ENCODE data around the gene SLC50A1. TPM values are rescaled to one million over a fixed set of nuclear protein-coding genes. Genes with fewer than 3 reads are reported as not detected.
"Not testable (repeated sequence)": the region's sequence is repeated elsewhere in the genome, so short reads cannot be mapped to it uniquely, and the experiment has no call there.

Gene SLC50A1
- total RNA-seq, 1 experiment from 2014 or later = 67.4 TPM

DNA sequence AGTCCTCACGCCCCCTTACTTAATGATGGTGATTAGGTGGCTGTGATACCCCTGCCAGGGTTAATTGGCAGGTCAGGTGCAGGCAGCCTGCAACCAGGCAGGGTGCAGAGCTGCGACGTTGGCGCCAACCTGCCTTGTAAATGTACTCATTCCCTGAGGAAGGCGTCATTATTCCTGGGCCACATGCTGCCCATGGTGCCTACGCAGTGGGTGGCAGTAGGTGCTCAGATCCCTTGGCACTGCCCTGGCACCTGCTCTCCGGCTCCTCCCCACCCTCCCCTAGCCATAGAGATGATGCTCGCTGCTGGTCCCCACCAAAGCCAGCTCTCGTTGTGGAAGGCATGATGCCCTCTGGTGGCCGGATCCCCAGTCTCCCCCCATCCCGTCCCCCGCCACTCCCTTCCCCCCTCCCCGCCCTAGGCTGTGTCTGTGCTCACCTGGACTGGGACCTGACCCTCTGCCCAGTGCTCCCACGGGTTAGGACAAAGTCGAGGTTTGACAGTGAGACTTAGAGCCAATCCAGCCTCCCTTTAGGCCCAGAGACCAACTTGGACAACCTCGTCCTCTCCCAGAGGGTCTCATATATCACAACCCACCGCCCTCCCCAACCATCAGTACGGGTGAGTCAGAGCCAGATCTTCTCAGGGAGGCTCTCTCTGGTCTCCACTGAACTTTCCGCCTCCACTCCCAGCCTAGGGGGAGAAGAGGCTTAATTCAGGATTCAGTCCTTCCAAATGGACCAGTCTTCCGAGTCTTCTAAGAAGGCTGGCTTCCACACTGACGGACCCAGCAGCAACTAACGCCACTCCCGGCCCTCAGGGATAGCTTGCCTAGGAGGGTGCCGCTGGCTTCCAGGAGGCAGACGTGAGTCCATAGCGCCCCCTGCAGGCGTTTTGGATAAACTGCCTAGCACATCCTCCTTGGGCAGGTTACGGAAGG, 31.8 kb downstream of the SLC50A1 start:
- Histone ChIP-seq H3K9me3 (ENCODE audit: control insufficient read depth, insufficient read depth, low read depth, low read length) (no peaks in the 10 kb centered on the region), H3K4me1 (ENCODE audit: control insufficient read depth, insufficient read depth, low read length) (peaks cover 14% of the 10 kb centered on the region), H3K27ac (ENCODE audit: low read length) (peak overlapping the region; percentile 35; the same call in 1 of the 2 replicates), H3K27me3 (ENCODE audit: control insufficient read depth, insufficient read depth, low read length) (no peaks in the 10 kb centered on the region), H3K4me3 (ENCODE audit: low read depth in 2 of 2, low read length in 2 of 2) (peak overlapping the region; percentile 6 to 39; a peak in 3 of 4 replicates), H3K36me3 (ENCODE audit: control insufficient read depth, insufficient read depth, low read length) (no peaks in the 10 kb centered on the region; the same call in 1 of the 2 replicates)
- ATAC-seq = peak; percentile 86
- CTCF ChIA-PET = interaction anchor here (0.6 to 3.3 kb wide), 10 partner anchors 10 to 82 kb away, joined by 3 to 27 read pairs (median 5); no protein-coding TSS in a partner anchor
- no TSS peak for BruUV-seq (replicated peaks)
- in situ Hi-C loops (cut with HindIII; ENCODE audit: low pct_unique_long_range_greater_than_20kb, low sequenced_read_pairs) (no loop called here), intact Hi-C loops (cut with micrococcal nuclease; ENCODE audit: unreplicated experiment) (loop anchor here (2.0 kb wide), 1 partner anchor 75 kb away; no protein-coding TSS in a partner anchor)
- POLR2A ChIA-PET = interaction anchor here (0.7 to 1.2 kb wide), 2 partner anchors 28 to 36 kb away, joined by 3 read pairs; no protein-coding TSS in a partner anchor
- DNase-seq (ENCODE audit: low read depth, low spot score) = peak; percentile 64
- no peak for TF ChIP-seq SIN3A (IDR thresholded peaks at IDR 0.05; ENCODE audit: borderline replicate concordance, insufficient read depth, low read depth, low read length)
- TF ChIP-seq TCF7L2 (IDR thresholded peaks at IDR 0.05; ENCODE audit: low read depth, low read length) = no peak
- TF ChIP-seq POLR2AphosphoS5 (IDR thresholded peaks at IDR 0.05; ENCODE audit: low read depth, low read length) = peak; percentile 42; the same call in 1 of the 2 replicates
- TF ChIP-seq, protein P1, sequence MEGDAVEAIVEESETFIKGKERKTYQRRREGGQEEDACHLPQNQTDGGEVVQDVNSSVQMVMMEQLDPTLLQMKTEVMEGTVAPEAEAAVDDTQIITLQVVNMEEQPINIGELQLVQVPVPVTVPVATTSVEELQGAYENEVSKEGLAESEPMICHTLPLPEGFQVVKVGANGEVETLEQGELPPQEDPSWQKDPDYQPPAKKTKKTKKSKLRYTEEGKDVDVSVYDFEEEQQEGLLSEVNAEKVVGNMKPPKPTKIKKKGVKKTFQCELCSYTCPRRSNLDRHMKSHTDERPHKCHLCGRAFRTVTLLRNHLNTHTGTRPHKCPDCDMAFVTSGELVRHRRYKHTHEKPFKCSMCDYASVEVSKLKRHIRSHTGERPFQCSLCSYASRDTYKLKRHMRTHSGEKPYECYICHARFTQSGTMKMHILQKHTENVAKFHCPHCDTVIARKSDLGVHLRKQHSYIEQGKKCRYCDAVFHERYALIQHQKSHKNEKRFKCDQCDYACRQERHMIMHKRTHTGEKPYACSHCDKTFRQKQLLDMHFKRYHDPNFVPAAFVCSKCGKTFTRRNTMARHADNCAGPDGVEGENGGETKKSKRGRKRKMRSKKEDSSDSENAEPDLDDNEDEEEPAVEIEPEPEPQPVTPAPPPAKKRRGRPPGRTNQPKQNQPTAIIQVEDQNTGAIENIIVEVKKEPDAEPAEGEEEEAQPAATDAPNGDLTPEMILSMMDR (IDR thresholded peaks at IDR 0.05) = peak; percentile 93
- TF ChIP-seq, protein P2, sequence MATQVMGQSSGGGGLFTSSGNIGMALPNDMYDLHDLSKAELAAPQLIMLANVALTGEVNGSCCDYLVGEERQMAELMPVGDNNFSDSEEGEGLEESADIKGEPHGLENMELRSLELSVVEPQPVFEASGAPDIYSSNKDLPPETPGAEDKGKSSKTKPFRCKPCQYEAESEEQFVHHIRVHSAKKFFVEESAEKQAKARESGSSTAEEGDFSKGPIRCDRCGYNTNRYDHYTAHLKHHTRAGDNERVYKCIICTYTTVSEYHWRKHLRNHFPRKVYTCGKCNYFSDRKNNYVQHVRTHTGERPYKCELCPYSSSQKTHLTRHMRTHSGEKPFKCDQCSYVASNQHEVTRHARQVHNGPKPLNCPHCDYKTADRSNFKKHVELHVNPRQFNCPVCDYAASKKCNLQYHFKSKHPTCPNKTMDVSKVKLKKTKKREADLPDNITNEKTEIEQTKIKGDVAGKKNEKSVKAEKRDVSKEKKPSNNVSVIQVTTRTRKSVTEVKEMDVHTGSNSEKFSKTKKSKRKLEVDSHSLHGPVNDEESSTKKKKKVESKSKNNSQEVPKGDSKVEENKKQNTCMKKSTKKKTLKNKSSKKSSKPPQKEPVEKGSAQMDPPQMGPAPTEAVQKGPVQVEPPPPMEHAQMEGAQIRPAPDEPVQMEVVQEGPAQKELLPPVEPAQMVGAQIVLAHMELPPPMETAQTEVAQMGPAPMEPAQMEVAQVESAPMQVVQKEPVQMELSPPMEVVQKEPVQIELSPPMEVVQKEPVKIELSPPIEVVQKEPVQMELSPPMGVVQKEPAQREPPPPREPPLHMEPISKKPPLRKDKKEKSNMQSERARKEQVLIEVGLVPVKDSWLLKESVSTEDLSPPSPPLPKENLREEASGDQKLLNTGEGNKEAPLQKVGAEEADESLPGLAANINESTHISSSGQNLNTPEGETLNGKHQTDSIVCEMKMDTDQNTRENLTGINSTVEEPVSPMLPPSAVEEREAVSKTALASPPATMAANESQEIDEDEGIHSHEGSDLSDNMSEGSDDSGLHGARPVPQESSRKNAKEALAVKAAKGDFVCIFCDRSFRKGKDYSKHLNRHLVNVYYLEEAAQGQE (IDR thresholded peaks at IDR 0.05; ENCODE audit: insufficient read depth in 1 of 2, low read depth in 2 of 2, low read length in 1 of 2) = no peak

DNA sequence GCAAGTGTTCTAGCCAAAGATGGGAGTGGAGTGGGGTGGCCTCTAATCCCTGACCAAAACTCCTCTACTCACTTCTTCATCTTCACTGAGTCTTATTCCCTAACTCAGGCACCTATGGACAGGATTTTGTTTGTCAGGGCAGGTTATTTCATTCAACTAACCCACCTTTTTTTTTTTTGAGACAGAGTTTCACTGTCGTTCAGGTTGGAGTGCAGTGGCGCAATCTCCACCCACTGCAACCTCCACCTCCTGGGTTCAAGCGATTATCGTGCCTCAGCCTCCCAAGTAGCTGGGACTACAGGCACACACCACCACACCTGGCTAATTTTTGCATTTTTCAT, 32.4 kb downstream of the SLC50A1 start:
- H3K4me3 ChIP-seq (ENCODE audit: low read depth in 2 of 2, low read length in 2 of 2); in situ Hi-C loops (cut with HindIII; ENCODE audit: low pct_unique_long_range_greater_than_20kb, low sequenced_read_pairs): not testable (repeated sequence)
- POLR2A ChIA-PET = interaction anchor here (0.7 to 1.2 kb wide), 2 partner anchors 37 to 62 kb away, joined by 3 to 6 read pairs; no protein-coding TSS in a partner anchor

More for the DNA sequence above, 32.4 kb downstream of the SLC50A1 start:
- H3K4me1 ChIP-seq (ENCODE audit: control insufficient read depth, insufficient read depth, low read length) = peaks cover 14% of the 10 kb centered on the region
- H3K36me3 ChIP-seq (ENCODE audit: control insufficient read depth, insufficient read depth, low read length); H3K9me3 ChIP-seq (ENCODE audit: control insufficient read depth, insufficient read depth, low read depth, low read length); BruUV-seq (replicated peaks); ATAC-seq; DNase-seq (ENCODE audit: low read depth, low spot score); H3K27ac ChIP-seq (ENCODE audit: low read length); H3K27me3 ChIP-seq (ENCODE audit: control insufficient read depth, insufficient read depth, low read length): not testable (repeated sequence)
- CTCF ChIA-PET = interaction anchor here (0.7 to 3.3 kb wide), 4 partner anchors 9 to 83 kb away, joined by 5 to 27 read pairs (median 6); no protein-coding TSS in a partner anchor
- intact Hi-C loops (cut with micrococcal nuclease; ENCODE audit: unreplicated experiment) = loop anchor here (2.0 kb wide), 1 partner anchor 75 kb away; no protein-coding TSS in a partner anchor
- TF ChIP-seq, protein P1 (IDR thresholded peaks at IDR 0.05) = peak; percentile 35

Data from Panc1 (cell line).